DMS 273 treated with DMSO at 0.1 percent for 48 hours (cell line): ENCODE data around the gene ANKLE1.

Experiments
- DNase-seq: peaks from one replicate; lab custom pipeline; 2025; lab: John Stamatoyannopoulos, UW

The ANKLE1 gene

DNA sequence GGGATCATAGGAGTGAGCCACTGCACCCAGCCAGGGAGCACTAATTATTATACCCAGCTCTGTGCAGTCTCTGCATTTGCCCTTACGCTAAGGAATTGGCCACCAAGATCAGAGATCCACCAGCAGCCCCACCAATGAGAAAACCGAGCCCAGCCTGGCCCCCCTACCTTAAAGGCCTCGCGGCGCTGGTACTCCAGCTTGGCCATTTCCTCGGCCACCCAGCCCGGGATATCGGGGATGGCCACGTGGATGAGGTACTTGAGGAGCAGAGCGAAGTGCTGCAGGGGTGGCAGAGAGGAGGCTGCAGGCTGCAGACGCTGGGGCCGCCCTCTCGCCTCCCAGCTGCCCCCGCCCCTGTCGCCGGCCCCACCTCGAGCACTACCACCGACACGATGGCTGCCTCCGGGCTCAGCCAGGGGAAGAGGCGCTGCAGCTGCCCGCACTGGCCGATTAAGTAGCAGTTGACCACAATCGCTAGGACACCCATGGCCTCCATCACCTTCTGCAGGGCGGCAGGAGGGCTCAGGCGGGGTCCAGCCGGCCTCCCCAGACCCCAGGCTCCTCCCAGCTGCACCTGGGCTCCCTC lies 45.5 kb downstream of the ANKLE1 start:
- DNase-seq = no peak

DNA sequence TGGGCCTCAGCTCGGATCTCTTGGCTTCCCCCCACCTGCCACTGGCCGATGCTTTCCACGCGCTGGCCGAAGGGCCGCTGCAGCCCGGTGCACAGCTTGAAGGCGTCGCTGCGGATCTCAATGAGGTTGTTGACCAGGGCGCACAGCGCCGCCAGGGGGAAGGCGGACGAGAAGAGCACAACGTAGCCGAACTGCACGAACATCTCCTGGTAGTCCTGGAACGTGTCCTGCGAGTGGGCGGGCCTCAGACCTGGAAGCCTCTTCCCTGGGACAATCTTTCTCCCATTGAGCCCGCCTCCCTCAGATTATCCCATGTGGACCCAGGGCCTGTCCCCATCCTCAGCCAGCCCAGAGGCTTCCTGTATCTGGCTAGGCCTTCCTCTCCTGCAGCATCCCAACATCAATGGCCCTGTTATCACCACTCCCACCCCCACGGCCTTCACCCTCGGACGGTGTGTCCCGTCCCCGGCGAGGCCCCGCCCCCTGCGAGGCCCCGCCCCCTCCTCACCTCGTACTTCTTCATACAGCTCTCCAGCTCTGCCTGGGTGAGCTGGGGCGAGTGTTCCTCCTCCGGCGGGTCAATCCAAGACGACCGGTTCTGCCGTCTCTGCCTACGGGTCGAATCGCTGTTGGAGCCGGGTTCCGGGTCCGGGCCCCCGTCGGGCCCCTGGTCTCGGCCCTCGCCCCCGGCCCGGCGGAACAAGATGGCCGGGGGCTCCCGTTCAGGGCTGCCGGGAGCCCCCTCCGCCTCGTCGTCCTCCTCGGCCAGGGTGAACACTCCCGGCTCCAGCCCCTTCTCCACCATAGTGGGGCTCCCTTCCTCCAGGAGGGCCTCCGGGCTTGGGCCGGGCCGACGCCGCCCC lies 46.2 kb downstream of the ANKLE1 start:
- DNase-seq = no peak

DNA sequence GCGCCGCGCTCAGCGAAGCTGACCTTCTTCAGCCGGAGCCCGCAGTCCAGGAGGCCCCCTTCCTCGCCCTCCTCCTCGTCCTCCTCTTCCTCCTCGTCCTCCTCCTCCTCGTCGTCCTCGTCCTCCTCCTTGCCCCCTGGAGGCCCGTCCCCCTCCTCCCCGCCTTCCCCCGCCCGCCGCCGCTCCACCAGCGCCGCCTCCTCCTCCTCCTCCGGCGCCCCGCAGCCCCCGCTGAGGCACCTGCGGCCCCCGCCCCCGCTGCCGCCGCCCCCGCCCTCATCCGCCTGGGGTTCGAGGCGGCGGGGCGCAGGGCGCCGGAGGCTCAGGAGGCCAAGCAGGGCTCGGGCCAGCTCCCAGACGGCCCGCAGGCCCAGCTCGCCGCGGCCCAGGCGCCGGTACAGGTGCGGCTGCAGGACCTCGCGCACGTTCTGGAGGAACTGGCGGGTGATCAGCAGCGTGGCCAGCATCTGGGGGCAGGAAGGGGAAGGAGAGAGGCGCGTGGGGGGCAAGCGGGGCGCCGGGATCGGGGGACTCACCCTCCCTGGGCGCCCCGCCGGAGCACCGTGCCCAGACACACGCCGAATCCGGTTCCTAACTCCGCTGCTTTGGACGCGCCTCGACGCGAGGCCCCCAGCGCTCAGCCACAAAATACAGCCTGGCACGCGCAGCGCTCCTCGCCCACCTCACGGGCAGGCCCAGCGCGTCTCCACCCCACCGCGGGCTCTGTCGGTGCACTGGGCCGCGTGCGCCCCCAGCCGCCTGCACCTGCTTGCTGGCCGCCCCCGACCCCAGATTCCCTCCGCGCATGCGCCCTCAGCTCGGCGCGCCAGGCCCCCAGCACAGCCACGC lies 47.0 kb downstream of the ANKLE1 start:
- DNase-seq = no peak

DNA sequence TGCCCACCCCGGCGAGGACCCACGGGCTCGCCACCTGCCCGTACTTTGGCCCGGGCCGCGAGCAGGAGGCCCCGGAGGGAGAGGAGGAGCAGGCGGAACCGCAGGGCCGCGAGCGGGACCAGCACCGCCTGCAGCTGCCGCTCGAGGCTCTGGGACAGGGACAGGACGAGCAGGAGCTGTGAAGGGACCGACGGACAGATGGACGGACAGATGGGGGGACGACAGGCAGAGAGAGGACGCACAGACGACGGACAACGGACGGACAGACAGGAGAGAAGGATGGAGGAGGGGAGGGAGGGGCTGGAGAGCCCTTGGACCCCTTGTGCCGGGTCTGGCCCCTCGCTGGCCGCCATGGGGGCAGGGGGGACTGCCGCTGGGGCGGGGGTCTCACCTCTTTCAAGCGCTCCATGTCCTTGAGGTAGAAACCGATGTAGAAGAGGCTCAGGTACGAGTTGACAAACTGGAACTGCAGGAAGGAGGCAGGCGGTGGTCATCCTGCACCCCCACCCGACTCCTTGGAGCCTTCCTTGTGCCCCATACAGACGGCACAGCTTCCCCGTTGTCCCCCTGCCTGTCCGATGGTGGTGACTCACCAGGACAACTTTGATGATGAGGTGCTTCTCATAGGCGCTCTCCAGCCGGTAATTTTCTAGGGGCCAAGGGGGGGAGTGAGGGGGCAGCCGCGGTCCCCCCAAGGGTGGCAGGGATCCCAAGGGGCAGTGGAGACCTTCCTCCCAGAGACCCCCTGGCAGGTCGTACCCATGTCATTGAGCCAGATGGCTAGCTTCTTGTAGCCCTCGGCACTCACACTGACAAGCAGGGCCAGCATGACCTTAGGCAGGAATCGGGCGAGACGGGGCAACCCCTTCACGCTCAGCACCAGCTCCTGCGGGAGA lies 47.9 kb downstream of the ANKLE1 start:
- no peak for DNase-seq

DNA sequence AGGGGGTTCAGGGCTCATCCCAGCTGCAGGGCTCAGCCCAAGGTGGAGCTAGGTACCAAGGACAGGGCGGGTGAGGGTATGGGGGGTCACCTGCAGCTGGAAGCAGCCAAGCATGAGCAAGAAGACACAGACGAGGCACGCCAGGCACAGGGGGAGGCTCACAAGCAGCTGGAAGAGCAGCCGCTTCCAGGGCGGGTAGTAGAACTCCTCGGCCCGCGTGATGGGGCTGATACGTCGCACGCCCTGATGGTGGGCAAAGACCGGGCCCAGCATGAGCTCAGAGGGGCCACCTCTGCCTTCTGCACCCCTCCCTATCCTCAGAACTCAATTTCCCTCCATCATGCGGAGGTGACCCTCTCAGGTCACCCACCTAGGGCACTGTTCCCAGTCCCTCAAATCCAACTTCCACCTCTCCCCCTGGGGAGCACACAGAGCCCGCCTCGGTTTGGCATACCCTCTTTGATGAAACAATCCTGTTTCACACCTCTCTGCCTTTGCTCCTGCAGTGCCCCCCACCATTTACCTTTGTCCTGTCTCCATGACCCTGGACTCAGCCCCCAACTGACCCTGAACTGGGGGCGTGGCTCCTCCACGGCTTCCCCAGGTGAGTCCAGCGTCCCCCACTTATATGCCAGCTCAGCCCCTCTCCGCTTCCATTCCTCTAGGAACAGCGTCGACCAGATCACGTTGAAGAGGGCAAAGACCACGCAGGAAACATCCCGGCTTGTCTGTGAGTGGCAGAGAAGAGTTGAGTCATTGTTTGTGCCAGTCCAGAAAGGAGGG lies 48.8 kb downstream of the ANKLE1 start:
- DNase-seq = no peak

DNA sequence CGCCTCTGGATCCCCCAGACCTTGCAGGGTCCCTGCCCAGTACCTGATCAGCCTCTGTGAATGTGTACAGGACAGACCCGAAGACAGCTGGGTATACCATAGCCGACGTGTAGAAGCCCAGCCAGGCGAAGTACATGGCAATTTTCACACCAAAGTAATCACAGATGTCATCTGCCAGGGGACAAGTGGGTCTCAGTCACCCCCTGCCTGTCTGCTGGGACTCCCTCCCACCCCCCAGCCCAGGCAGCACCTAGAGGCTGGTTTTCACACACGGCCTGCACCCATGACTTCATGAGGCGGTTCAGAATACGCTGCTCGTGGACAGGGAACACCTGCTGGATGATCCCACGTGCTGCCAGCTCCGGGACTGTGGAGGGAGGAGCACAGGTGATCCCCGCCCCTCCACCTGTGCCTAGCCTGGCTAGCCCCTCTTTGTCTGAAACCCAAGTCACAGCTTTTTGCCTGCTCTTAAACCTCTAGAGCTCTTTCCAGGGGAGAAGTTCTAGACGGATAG lies 49.4 kb downstream of the ANKLE1 start:
- DNase-seq = no peak

DNA sequence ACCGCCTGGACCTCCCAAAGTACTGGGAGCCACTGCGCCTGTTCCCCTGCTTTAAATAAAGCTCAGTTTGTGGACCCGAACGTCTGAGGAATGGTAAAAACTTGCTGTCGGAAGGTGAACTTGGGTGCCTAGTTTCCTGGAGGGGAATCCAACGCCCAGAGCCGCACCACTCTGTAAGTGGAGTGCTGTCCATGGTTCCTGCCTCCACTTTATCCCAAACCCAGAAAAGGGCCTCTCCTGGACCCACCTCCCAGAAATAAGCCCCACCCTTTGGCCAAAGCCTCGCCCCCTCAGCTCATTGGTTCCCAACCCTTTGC lies 50.6 kb downstream of the ANKLE1 start:
- DNase-seq = no peak

DNA sequence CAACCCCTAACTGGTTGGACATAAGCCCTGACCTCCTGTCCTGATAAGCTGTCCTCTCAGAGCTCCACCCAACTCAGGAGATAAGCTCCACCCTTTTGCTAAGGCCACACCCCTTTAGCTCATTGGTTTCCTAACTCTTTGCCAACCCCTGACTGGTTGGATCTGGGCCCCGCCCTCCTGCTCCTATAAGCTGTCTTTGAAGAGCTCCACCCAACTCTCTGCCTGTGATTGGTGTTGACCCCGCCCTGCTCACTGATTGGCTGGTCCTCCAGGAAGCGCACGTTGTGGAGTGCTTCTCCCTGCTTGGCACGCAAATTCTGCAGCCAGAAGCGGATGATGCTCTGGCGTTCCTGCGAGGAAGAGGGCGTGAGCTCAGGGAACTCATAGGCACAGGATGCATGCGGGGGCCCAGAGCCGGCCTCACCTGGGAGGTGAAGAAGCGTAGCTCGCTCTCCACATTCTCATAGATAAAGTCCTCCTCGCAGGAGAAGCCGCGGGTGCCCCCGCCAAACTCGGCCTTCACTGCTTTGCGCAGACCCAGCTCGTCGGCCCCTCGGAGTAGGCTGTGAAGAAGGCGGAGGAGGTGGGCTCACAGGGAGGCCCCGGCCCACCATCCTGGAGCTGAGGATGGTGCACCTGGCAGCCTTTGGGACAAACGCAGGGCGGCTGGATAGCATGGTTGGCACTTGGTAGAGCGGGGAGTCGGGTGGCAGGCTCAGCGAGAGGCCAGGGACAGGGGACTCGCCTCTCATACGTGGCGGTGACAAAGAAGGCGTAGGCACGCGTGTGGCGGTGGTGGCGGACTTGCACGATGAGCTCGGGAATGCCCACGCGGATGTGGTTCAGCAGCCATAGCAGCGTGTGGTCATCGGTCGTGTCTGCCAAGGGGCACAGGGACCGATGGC lies 51.2 kb downstream of the ANKLE1 start:
- no peak for DNase-seq

DNA sequence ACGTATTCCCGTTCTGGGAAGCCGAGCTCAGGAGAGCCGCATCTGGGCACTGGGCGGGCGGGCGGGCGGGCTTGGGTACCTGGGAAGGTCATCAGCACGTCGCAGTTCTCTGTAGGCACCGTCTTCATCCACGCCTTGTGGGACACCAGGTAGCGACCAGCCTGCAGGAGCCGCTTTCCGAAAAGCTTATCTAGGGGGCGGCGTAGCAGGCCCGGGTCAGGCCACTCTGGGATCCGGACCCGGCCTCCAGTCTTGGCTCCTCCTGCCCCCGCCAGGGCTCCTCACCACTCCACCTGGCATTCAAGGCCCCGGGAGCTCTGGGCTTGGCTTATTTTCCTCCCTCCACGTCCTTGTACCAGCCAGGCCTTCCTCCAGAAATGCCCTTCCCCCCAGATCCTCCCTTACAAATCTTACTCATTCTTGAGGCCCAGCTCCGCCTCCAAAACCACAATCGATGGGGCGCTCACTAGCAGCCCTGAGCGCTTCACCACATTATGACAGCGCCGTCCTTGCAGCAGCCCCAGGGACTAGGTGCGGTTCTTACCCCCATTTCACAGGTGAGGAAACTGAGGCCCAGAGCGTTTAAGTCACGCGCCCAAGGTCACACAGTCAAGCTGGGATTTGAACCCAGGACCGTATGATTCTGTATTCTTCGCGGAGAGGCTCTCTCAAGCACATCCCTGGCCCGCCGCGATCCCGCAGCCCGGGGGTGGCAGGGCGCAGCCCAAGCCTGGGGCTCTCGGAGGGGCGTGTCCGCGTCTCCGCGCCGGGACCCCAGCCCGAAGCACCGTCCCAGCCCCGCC lies 52.1 kb downstream of the ANKLE1 start:
- DNase-seq = no peak

DNA sequence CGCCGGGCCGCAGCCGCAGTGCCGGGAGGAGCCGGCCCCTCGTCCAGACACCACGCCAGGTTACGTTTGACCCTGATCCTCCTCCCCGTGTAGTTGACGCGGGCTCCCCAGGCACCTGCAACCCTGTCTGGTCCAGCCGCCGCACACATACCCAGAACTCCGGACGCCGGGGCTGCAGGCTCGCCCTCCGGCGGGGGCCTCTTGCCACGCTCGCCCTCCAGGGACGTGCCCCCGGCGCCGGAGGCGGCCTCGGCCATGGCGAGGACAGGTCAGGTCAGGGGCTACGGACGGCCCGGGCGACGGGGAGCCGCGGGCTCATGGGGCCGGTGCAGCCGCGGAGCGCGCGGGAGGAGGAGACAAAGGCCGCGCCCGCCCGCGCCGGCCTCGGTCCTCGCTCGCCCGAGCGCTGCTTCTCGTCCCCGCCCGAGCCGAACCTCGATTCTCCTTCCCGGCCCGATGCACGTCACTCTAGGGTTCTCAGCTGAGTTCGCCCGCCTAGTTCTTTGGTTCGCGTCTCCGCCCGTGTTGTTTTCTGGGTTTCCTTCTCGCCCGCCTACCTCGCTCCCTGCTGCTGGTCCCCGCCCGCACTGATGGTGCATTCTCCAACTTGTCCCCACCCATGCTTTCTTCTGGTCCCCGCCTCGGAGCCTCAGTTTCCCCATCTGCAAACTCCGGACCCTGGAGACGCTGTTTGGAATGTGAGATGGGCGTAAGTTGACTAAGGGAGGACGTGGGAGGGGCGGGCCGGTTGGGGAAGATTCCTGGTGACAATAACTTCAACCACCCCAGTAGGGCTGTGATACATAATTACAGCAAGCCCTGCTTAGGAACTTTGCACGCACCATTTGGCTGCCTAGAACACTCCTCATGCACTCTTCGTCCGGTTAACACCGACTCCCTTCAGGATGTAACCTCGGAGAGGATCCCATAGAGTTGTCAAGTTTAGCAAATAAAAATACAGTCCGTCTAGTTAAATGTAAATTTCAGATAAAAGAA lies 53.0 kb downstream of the ANKLE1 start, which contains the start of gene ANO8:
Gene ANO8, minus strand, starts transcription at position 442 of the 996 bp plus-strand sequence. Its CDS starts 185 bp downstream, at position 257.
- peak; percentile 95 for DNase-seq

DNA sequence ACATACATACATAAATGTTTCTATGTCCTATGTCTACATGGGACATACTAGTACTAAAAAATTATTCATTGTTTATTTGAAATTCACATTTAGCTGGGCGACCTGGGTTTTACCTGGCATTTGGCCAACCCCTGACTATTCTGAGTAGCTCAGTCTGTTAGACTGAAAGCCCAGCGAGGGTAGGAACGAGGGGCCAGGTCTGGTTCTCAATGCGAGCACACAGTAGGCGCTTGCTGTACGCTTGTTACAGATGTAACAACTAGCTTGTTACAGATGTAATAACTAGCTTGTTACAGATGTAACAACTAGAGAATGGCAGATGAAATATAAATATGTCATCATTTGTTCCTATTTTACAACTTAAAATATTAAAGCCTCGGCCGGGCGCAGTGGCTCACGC lies 53.9 kb downstream of the ANKLE1 start:
- no peak for DNase-seq
